Smooth muscle cell (in vitro differentiated cells): ENCODE measurements around the gene ZFC3H1. TPM values are rescaled to one million over a fixed set of nuclear protein-coding genes. Genes with fewer than 3 reads are reported as not detected.

Experiments used
- DNase-seq: peaks from one replicate; lab custom pipeline; 2025; ENCODE audit not compliant: unreplicated experiment; lab: John Stamatoyannopoulos, UW
- H2AFZ ChIP-seq: fragments of 200-600 bp; sonication (generic); 2 replicates; pipeline ENCODE4 v1.6.0; 2016; ENCODE audit warnings: antibody characterized with exemption, low read depth, mild to moderate bottlenecking
- H3F3A ChIP-seq: fragments of 200-600 bp; sonication (generic); 2 replicates; pipeline ENCODE4 v1.6.0; 2017; ENCODE audit warnings: antibody characterized with exemption, low read depth
- H3K27ac ChIP-seq: fragments of 200-600 bp; sonication (generic); 2 replicates; pipeline ENCODE4 v1.5.1; 2016; ENCODE audit warnings: low read depth, mild to moderate bottlenecking
- H3K27me3 ChIP-seq: fragments of 200-600 bp; sonication (generic); 2 replicates; pipeline ENCODE4 v1.6.1; 2016; ENCODE audit warnings: low read depth, mild to moderate bottlenecking
- H3K36me3 ChIP-seq: fragments of 200-600 bp; sonication (generic); 2 replicates; pipeline ENCODE4 v1.5.1; 2016; ENCODE audit warnings: low read depth
- H3K4me1 ChIP-seq: fragments of 200-600 bp; sonication (generic); 2 replicates; pipeline ENCODE4 v1.5.1; 2016; ENCODE audit warnings: low read depth
- H3K4me2 ChIP-seq: fragments of 200-600 bp; sonication (generic); 2 replicates; pipeline ENCODE4 v1.6.0; 2016; ENCODE audit warnings: mild to moderate bottlenecking
- H3K4me3 ChIP-seq: fragments of 200-600 bp; sonication (generic); 2 replicates; pipeline ENCODE4 v1.5.1; 2016; ENCODE audit warnings: mild to moderate bottlenecking
- H3K79me2 ChIP-seq: fragments of 200-600 bp; sonication (generic); 2 replicates; pipeline ENCODE4 v1.6.0; 2016; ENCODE audit warnings: low read depth, mild to moderate bottlenecking
- H3K9ac ChIP-seq: fragments of 200-600 bp; sonication (generic); 2 replicates; pipeline ENCODE4 v1.6.0; 2016; ENCODE audit warnings: low read depth
- H3K9me3 ChIP-seq: fragments of 200-600 bp; sonication (generic); replicated peaks from 2 replicates; pipeline ENCODE4 v1.5.1; 2016; ENCODE audit warnings: low read depth
- H4K20me1 ChIP-seq: fragments of 200-600 bp; sonication (generic); 2 replicates; pipeline ENCODE4 v1.6.0; 2016; ENCODE audit warnings: low read depth
- CTCF ChIP-seq: fragments of 200-600 bp; sonication (generic); IDR thresholded peaks from 2 replicates; pipeline ENCODE4 v1.5.1; 2017; ENCODE audit warnings: borderline replicate concordance, mild to moderate bottlenecking, antibody characterized with exemption; ENCODE audit not compliant: insufficient read depth, poor library complexity, severe bottlenecking
- WGBS: methylation state at CpG from one replicate; pipeline ENCODE4 v1.1.7; 2016; ENCODE audit warnings: low lambda C conversion rate; 5-methylcytosine and 5-hydroxymethylcytosine counted together
- polyA plus RNA-seq: library from polyadenylated mRNA; unstranded; fragments of >200 nt; fragmentation: Nextera tagmentation; extraction: Ambion mirVana; gene quantifications from 2 replicates; pipeline ENCODE4 v1.2.1, GENCODE V29; 2016
- total RNA-seq: library from RNA; depleted of rRNA; stranded (reverse); fragments of >200 nt; gene quantifications from 2 replicates; pipeline ENCODE4 v1.2.3, GENCODE V29; 2014

The ZFC3H1 gene
- total and polyA plus RNA-seq, 2 experiments from 2014 or later, result 17.5 to 52.9 TPM

- H3K4me1 ChIP-seq, result peaks cover 14% of the 10 kb centered on the region
- no peak for DNase-seq
- no peaks in the 10 kb centered on the region for H3K36me3 ChIP-seq
- H3K79me2 ChIP-seq, result peaks cover 13% of the 10 kb centered on the region
- H3K27me3 ChIP-seq, result no peaks in the 10 kb centered on the region
- H3K9me3 ChIP-seq, result no peaks in the 10 kb centered on the region
- H3K4me3 ChIP-seq, result no peak overlapping the region
- WGBS, result 91% methylated on average over 5 of the region's 5 CpGs
- H3F3A ChIP-seq, result no peaks in the 10 kb centered on the region
- no peaks in the 10 kb centered on the region for H4K20me1 ChIP-seq
- H3K27ac ChIP-seq, result no peak overlapping the region
- H3K9ac ChIP-seq, result no peak overlapping the region
- H3K4me2 ChIP-seq, result no peak overlapping the region
- TF ChIP-seq CTCF, result no peak
- H2AFZ ChIP-seq, result no peak overlapping the region
These were observed 20.0 kb upstream of the ZFC3H1 start for GRCh38 chr12:71683633-71684032.

- Histone ChIP-seq H2AFZ (no peak overlapping the region), H3K27ac (no peak overlapping the region), H3K27me3 (no peaks in the 10 kb centered on the region), H4K20me1 (no peaks in the 10 kb centered on the region), H3K4me2 (no peak overlapping the region), H3K4me3 (no peak overlapping the region), H3F3A (no peaks in the 10 kb centered on the region), H3K79me2 (peaks cover 7% of the 10 kb centered on the region), H3K4me1 (peaks cover 8% of the 10 kb centered on the region), H3K9me3 (no peaks in the 10 kb centered on the region), H3K36me3 (no peaks in the 10 kb centered on the region), H3K9ac (no peak overlapping the region)
- WGBS, result 95% methylated on average over 1 of the region's 1 CpG
- no peak for DNase-seq
- no peak for TF ChIP-seq CTCF
These were observed 18.8 kb upstream of the ZFC3H1 start for GRCh38 chr12:71682466-71682865.

DNA sequence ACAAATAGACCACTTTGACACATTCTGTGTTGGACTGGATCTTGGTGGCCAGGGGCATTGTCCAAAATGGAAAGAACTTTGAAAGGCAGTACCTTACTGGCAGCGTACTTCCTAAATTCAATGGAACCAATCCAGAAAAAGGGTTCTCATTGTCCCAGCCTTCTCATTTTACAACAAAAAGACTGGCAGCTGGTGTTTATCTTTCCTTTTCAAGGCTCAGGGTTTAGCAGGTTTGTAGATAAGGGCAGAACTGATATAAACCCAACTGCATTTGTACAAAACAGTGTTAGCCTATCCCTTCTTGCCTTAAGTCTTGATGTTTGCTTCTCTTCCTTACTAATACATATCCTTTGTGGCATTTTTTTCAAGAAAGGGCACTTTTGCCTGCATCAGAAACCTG is 8.2 kb upstream of the ZFC3H1 start:
- H3K27me3 ChIP-seq, result no peaks in the 10 kb centered on the region
- DNase-seq, result no peak
- H3K36me3 ChIP-seq, result peaks cover 1% of the 10 kb centered on the region
- no peak overlapping the region for H3K4me3 ChIP-seq
- no peak for TF ChIP-seq CTCF
- WGBS, result 90% methylated on average over 1 of the region's 1 CpG
- no peak overlapping the region for H2AFZ ChIP-seq
- H3K9ac ChIP-seq, result no peak overlapping the region
- H3K4me1 ChIP-seq, result no peaks in the 10 kb centered on the region
- no peaks in the 10 kb centered on the region for H3F3A ChIP-seq
- H3K79me2 ChIP-seq, result peaks cover 4% of the 10 kb centered on the region
- no peak overlapping the region for H3K27ac ChIP-seq
- H4K20me1 ChIP-seq, result no peaks in the 10 kb centered on the region
- no peak overlapping the region for H3K4me2 ChIP-seq
- no peaks in the 10 kb centered on the region for H3K9me3 ChIP-seq

- Histone ChIP-seq H3K4me2 (no peak overlapping the region), H4K20me1 (no peaks in the 10 kb centered on the region), H3F3A (no peaks in the 10 kb centered on the region), H3K4me3 (no peak overlapping the region), H3K4me1 (no peaks in the 10 kb centered on the region), H3K9me3 (no peaks in the 10 kb centered on the region), H3K9ac (no peak overlapping the region), H2AFZ (no peak overlapping the region), H3K79me2 (peaks cover 9% of the 10 kb centered on the region), H3K27me3 (no peaks in the 10 kb centered on the region), H3K36me3 (no peaks in the 10 kb centered on the region), H3K27ac (no peak overlapping the region)
- TF ChIP-seq CTCF, result no peak
- DNase-seq, result no peak
These were observed 7.7 kb upstream of the ZFC3H1 start for GRCh38 chr12:71671311-71671710.
